ENCODE data around the gene REPS1.
"Not testable (repeated sequence)": the region's sequence is repeated elsewhere in the genome, so short reads cannot be mapped to it uniquely, and the experiment has no call there.

REPS1 gene

DNA sequence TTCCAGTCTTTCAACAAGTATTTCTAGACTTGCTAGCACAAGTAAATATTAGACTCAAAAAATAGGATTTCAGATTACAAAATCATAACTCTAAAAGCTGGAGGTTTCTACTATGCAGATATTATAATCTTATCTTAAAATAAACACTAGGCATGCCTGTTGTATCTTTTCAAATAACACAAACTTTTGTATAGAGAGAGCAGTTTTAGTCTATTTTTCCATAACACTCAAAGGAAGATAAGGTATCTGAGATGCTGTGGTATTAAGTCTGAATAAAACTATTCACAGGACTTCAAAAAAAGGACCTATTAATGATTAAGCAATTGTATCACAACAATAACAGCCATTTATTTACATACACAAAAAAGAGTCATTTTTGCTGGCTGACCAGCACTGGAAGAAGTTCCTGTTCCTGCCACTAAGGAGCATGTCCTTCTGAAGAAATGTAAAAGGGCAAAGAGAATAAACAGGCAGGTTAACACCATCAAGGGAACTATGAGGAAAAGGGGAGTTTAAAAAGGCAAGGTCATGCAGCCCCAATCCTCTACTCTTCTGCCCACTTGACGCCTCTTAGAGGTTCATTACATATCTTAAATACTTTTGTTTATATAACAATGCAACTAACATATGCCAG is 39.4 kb downstream of the REPS1 start:
- ChIA-PET POLR2A (no interaction called here), CTCF (no interaction called here)
- H3K4me3 ChIP-seq (ENCODE audit: low read depth, low read length): no peak overlapping the region
- DNase-seq (ENCODE audit: low read depth, low spot score): no peak
- TF ChIP-seq CTCF (IDR thresholded peaks at IDR 0.05; ENCODE audit: insufficient read depth, low read length, missing control alignments): no peak

DNA sequence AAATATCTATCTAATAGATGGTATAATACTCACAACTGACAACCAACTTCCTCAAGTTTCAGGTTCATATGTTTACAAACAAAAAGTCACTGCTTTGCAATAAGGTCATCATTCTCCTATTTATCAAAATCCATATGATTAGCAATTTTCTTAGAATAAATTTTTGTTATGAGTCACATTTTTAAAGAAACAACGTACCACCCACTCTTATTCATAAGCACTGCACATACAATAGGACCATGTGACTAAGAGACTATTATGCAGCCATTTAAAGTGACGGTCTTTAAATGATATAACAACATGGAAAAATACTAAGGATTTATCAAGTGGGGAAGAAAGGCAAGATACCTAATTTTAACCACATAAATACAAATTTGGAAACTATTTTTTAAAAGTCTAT is 40.0 kb downstream of the REPS1 start:
- CTCF ChIA-PET: no interaction called here
- DNase-seq (ENCODE audit: low read depth, low spot score): no peak
- no peak overlapping the region for H3K4me3 ChIP-seq (ENCODE audit: low read depth, low read length)
- TF ChIP-seq CTCF (IDR thresholded peaks at IDR 0.05; ENCODE audit: insufficient read depth, low read length, missing control alignments): no peak
- POLR2A ChIA-PET: no interaction called here

- H3K4me3 ChIP-seq (ENCODE audit: low read depth, low read length): no peak overlapping the region
- ChIA-PET POLR2A (no interaction called here), CTCF (no interaction called here)
- TF ChIP-seq CTCF (IDR thresholded peaks at IDR 0.05; ENCODE audit: insufficient read depth, low read length, missing control alignments): no peak
- DNase-seq (ENCODE audit: low read depth, low spot score): no peak
These were observed 42.7 kb downstream of the REPS1 start for GRCh38 chr6:138945354-138945753.

- DNase-seq (ENCODE audit: low read depth, low spot score): no peak
- no peak overlapping the region for H3K4me3 ChIP-seq (ENCODE audit: low read depth, low read length)
- ChIA-PET POLR2A (no interaction called here), CTCF (no interaction called here)
- no peak for TF ChIP-seq CTCF (IDR thresholded peaks at IDR 0.05; ENCODE audit: insufficient read depth, low read length, missing control alignments)
These were observed 43.6 kb downstream of the REPS1 start for GRCh38 chr6:138944412-138944811.

DNA sequence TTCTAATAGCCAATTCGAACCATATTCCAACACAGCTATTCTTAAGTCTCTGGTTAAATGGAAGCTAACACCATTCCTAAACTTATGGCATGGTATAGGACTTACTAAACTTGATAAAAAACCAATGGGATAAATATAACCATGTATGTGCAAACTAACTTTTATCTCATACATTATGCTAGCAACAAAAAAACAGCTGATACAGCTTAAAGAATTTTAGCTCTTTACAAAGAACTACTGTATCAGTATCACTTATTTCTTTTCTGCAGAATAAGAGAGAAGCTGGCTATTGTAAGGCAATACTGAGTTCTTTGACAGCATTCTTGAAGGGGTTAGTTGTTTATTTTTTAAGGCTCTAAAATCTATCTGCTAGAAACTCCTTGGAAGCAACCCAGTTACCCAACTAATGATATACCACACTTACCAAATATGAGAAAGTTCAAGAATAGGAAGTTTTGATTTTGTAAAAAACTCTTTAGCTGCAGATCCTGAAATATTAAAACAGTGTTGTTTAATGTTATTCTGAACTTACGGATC is 44.9 kb downstream of the REPS1 start:
- H3K4me3 ChIP-seq (ENCODE audit: low read depth, low read length): no peak overlapping the region
- CTCF ChIA-PET: interaction anchor here (0.8 kb wide), 1 partner anchor 45 kb away, joined by 3 read pairs; the partner anchor contains the start of gene REPS1
- TF ChIP-seq CTCF (IDR thresholded peaks at IDR 0.05; ENCODE audit: insufficient read depth, low read length, missing control alignments): no peak
- no peak for DNase-seq (ENCODE audit: low read depth, low spot score)
- POLR2A ChIA-PET: no interaction called here

DNA sequence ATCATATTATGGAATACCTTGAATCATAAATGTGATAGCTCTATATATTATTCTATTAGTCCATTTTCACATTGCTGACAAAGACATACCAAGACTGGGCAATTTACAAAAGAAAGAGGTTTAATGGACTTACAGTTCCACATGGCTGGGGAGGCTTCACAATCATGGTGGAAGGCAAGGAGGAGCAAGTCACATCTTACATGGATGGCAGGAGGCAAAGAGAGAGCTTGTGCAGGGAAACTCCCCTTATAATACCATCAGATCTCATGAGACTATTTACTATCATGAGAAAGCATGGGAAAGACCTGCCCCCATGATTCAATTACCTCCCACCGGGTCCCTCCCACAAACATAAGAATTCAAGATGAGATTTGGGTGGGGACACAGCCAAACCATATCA is 51.2 kb downstream of the REPS1 start:
- POLR2A ChIA-PET; DNase-seq (ENCODE audit: low read depth, low spot score); H3K4me3 ChIP-seq (ENCODE audit: low read depth, low read length): not testable (repeated sequence)
- CTCF ChIA-PET: interaction anchor here (0.6 kb wide), 1 partner anchor 601 kb away, joined by 3 read pairs; no protein-coding TSS in a partner anchor

DNA sequence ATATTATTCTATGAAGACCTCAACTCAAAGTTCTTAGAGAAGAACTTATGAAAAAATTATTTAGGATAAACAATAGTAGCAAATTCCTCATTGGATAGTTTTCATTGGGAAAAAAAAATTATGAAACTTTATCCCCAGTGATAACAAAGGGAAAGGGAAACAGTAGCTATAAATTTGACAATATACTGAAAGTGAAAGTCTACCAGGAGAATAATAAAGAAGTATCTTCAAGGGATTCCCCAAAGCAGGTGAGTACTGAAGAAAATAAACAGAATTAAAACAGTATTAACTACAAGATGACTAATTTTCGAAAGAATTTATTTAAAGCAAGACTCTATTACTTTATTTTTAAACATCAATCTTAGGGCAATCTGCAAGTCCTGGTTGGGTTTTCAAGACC is 56.4 kb downstream of the REPS1 start:
- no peak for TF ChIP-seq CTCF (IDR thresholded peaks at IDR 0.05; ENCODE audit: insufficient read depth, low read length, missing control alignments)
- POLR2A ChIA-PET: no interaction called here
- H3K4me3 ChIP-seq (ENCODE audit: low read depth, low read length): no peak overlapping the region
- DNase-seq (ENCODE audit: low read depth, low spot score): no peak
- CTCF ChIA-PET: interaction anchor here (1.3 kb wide), 1 partner anchor 11 kb away, joined by 3 read pairs; no protein-coding TSS in a partner anchor
